Smooth muscle cell (in vitro differentiated cells): ENCODE measurements around the gene PDZD4. TPM values are rescaled to one million over a fixed set of nuclear protein-coding genes. Genes with fewer than 3 reads are reported as not detected.

Source experiments
- DNase-seq: peaks from one replicate; lab custom pipeline; 2025; ENCODE audit not compliant: unreplicated experiment; lab: John Stamatoyannopoulos, UW
- H2AFZ ChIP-seq: fragments of 200-600 bp; sonication (generic); 2 replicates; pipeline ENCODE4 v1.6.0; 2016; ENCODE audit warnings: antibody characterized with exemption, low read depth, mild to moderate bottlenecking
- H3F3A ChIP-seq: fragments of 200-600 bp; sonication (generic); 2 replicates; pipeline ENCODE4 v1.6.0; 2017; ENCODE audit warnings: antibody characterized with exemption, low read depth
- H3K27ac ChIP-seq: fragments of 200-600 bp; sonication (generic); 2 replicates; pipeline ENCODE4 v1.5.1; 2016; ENCODE audit warnings: low read depth, mild to moderate bottlenecking
- H3K27me3 ChIP-seq: fragments of 200-600 bp; sonication (generic); 2 replicates; pipeline ENCODE4 v1.6.1; 2016; ENCODE audit warnings: low read depth, mild to moderate bottlenecking
- H3K36me3 ChIP-seq: fragments of 200-600 bp; sonication (generic); 2 replicates; pipeline ENCODE4 v1.5.1; 2016; ENCODE audit warnings: low read depth
- H3K4me1 ChIP-seq: fragments of 200-600 bp; sonication (generic); 2 replicates; pipeline ENCODE4 v1.5.1; 2016; ENCODE audit warnings: low read depth
- H3K4me2 ChIP-seq: fragments of 200-600 bp; sonication (generic); 2 replicates; pipeline ENCODE4 v1.6.0; 2016; ENCODE audit warnings: mild to moderate bottlenecking
- H3K4me3 ChIP-seq: fragments of 200-600 bp; sonication (generic); 2 replicates; pipeline ENCODE4 v1.5.1; 2016; ENCODE audit warnings: mild to moderate bottlenecking
- H3K79me2 ChIP-seq: fragments of 200-600 bp; sonication (generic); 2 replicates; pipeline ENCODE4 v1.6.0; 2016; ENCODE audit warnings: low read depth, mild to moderate bottlenecking
- H3K9ac ChIP-seq: fragments of 200-600 bp; sonication (generic); 2 replicates; pipeline ENCODE4 v1.6.0; 2016; ENCODE audit warnings: low read depth
- H3K9me3 ChIP-seq: fragments of 200-600 bp; sonication (generic); replicated peaks from 2 replicates; pipeline ENCODE4 v1.5.1; 2016; ENCODE audit warnings: low read depth
- H4K20me1 ChIP-seq: fragments of 200-600 bp; sonication (generic); 2 replicates; pipeline ENCODE4 v1.6.0; 2016; ENCODE audit warnings: low read depth
- WGBS: methylation state at CpG from one replicate; pipeline ENCODE4 v1.1.7; 2016; ENCODE audit warnings: low lambda C conversion rate; 5-methylcytosine and 5-hydroxymethylcytosine counted together
- polyA plus RNA-seq: library from polyadenylated mRNA; unstranded; fragments of >200 nt; fragmentation: Nextera tagmentation; extraction: Ambion mirVana; gene quantifications from 2 replicates; pipeline ENCODE4 v1.2.1, GENCODE V29; 2016
- total RNA-seq: library from RNA; depleted of rRNA; stranded (reverse); fragments of >200 nt; gene quantifications from 2 replicates; pipeline ENCODE4 v1.2.3, GENCODE V29; 2014
- TF ChIP-seq, protein P1 (sequence below): fragments of 200-600 bp; sonication (generic); IDR thresholded peaks from 2 replicates; pipeline ENCODE4 v1.5.1; 2017; ENCODE audit warnings: borderline replicate concordance, mild to moderate bottlenecking, antibody characterized with exemption; ENCODE audit not compliant: insufficient read depth, poor library complexity, severe bottlenecking

PDZD4 gene
- total and polyA plus RNA-seq, 2 experiments from 2014 or later: 2.3 to 3.1 TPM

DNA sequence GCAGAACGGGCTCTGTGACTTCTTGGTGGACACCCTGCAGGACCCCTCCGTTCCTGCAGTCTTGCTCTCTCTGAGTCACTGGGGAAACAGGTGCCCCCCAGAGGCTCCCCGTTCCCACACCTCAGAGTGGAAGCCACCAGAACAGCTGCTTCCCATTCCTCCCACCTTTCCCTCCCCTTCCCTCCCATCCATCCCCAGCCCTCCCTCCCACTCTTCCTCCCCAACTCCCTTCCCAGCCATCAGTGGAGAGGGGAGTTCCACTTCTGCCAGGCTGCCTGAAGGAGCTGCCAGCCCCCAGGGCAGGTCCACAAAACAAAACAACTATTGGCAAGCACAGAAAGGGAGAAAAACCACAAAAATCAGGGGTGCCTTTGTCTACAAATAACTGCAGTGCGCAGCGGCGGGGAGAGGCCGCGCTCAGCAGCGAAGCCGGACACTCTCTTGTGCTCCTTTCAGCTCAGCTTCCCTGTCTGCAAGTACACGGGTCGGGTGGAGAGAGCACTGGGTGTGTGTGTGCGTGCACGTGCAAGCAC, 27.8 kb downstream of the PDZD4 start:
- WGBS: 92% methylated on average over 13 of the region's 14 CpGs
- H3K4me3 ChIP-seq: no peak overlapping the region
- no peaks in the 10 kb centered on the region for H3F3A ChIP-seq
- H3K9me3 ChIP-seq: no peaks in the 10 kb centered on the region
- H3K27me3 ChIP-seq: no peaks in the 10 kb centered on the region
- H2AFZ ChIP-seq: no peak overlapping the region
- no peaks in the 10 kb centered on the region for H3K79me2 ChIP-seq
- TF ChIP-seq, protein P1, sequence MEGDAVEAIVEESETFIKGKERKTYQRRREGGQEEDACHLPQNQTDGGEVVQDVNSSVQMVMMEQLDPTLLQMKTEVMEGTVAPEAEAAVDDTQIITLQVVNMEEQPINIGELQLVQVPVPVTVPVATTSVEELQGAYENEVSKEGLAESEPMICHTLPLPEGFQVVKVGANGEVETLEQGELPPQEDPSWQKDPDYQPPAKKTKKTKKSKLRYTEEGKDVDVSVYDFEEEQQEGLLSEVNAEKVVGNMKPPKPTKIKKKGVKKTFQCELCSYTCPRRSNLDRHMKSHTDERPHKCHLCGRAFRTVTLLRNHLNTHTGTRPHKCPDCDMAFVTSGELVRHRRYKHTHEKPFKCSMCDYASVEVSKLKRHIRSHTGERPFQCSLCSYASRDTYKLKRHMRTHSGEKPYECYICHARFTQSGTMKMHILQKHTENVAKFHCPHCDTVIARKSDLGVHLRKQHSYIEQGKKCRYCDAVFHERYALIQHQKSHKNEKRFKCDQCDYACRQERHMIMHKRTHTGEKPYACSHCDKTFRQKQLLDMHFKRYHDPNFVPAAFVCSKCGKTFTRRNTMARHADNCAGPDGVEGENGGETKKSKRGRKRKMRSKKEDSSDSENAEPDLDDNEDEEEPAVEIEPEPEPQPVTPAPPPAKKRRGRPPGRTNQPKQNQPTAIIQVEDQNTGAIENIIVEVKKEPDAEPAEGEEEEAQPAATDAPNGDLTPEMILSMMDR: no peak
- DNase-seq: no peak
- H3K36me3 ChIP-seq: no peaks in the 10 kb centered on the region
- no peak overlapping the region for H3K4me2 ChIP-seq
- H3K4me1 ChIP-seq: no peaks in the 10 kb centered on the region
- no peaks in the 10 kb centered on the region for H4K20me1 ChIP-seq
- no peak overlapping the region for H3K27ac ChIP-seq
- H3K9ac ChIP-seq: no peak overlapping the region

DNA sequence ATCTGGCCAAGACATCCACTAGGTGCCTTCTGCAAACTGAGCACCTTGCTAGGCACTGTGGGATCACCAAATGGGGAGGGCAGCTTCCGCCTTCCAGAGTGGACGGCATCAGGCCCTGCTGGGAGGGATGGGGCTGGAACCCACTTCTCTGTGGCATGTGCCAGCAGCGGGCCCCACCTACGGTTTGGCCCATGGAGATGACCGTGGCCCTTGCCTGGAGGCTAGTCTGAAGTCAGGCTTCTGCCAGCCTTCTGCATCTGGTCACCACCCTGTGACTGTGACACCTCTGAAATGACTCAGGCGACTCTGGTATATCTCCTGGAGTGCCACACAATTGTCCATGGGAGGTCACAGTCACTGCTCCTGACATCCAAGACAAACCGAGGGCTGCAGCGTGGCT, 28.7 kb downstream of the PDZD4 start:
- no peak for DNase-seq
- Histone ChIP-seq H3K4me1 (no peaks in the 10 kb centered on the region), H3K27me3 (no peaks in the 10 kb centered on the region), H3K4me2 (no peak overlapping the region), H3F3A (no peaks in the 10 kb centered on the region), H3K27ac (no peak overlapping the region), H3K79me2 (no peaks in the 10 kb centered on the region), H3K9me3 (no peaks in the 10 kb centered on the region), H2AFZ (no peak overlapping the region), H3K4me3 (no peak overlapping the region), H3K36me3 (no peaks in the 10 kb centered on the region), H4K20me1 (no peaks in the 10 kb centered on the region), H3K9ac (no peak overlapping the region)
- TF ChIP-seq, protein P1: no peak
- 81% methylated on average over 8 of the region's 8 CpGs for WGBS

DNA sequence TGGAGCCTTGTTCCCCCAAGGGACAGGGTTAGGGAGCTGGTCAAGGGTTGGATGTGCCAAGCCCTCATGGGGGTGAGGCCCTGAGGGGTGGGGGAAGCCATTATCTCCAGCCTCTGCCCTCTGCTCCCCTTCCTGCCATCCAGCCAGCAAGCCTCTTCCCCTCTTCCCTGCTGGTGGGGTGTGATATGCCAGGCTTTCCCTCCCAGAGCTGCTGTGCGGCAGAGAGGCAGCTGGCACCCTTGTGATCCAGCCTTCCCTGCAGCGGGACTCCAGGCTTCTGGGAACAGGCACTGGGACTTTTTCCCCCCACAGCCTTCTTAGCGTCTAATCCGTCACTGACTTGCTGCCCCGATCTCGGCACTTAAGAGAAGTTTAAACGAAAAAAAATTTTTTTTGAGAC, 29.6 kb downstream of the PDZD4 start:
- H4K20me1 ChIP-seq: no peaks in the 10 kb centered on the region
- H3K4me2 ChIP-seq: no peak overlapping the region
- H3K9ac ChIP-seq: no peak overlapping the region
- TF ChIP-seq, protein P1: no peak
- no peak for DNase-seq
- no peaks in the 10 kb centered on the region for H3K27me3 ChIP-seq
- peaks cover 3% of the 10 kb centered on the region for H3K79me2 ChIP-seq
- no peaks in the 10 kb centered on the region for H3K4me1 ChIP-seq
- no peak overlapping the region for H2AFZ ChIP-seq
- H3K36me3 ChIP-seq: no peaks in the 10 kb centered on the region
- 87% methylated on average over 7 of the region's 7 CpGs for WGBS
- H3K9me3 ChIP-seq: no peaks in the 10 kb centered on the region
- no peak overlapping the region for H3K27ac ChIP-seq
- no peak overlapping the region for H3K4me3 ChIP-seq
- no peaks in the 10 kb centered on the region for H3F3A ChIP-seq

DNA sequence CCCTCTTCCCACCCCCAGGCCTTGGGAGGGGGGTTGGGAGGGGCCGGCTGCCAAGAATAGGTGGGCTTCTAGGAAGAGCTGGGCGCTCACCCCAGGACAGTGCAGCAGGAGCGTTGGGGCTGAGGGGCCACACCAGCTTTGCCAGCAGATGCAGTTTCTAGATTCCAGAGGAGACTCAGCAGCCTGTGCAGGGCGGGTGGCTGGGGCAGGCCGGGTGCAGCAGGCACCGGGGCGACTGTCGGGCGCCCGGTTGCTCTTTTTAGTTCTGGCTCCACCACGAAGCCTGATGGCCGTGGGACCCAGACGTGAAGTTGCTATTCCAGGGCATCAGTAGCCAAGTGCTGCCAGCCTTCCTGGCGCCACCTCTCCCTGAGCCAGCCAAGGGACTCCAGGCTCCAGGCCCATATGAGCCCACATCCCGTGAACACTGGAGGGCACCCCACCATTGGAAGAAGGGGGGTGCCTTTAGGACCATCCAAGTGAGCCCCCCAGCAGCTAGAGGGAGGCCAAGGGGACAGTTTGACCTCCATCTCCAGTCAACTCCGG, 30.1 kb downstream of the PDZD4 start:
- Histone ChIP-seq H3K4me2 (no peak overlapping the region), H3K4me1 (no peaks in the 10 kb centered on the region), H3K27ac (no peak overlapping the region), H3K27me3 (no peaks in the 10 kb centered on the region), H3K9me3 (no peaks in the 10 kb centered on the region), H2AFZ (no peak overlapping the region), H3K4me3 (no peak overlapping the region), H3K79me2 (peaks cover 8% of the 10 kb centered on the region), H4K20me1 (no peaks in the 10 kb centered on the region), H3K36me3 (no peaks in the 10 kb centered on the region), H3K9ac (no peak overlapping the region), H3F3A (no peaks in the 10 kb centered on the region)
- DNase-seq: no peak
- TF ChIP-seq, protein P1: no peak
- WGBS: 88% methylated on average over 15 of the region's 16 CpGs
